GM12874 (cell line): ENCODE data around the gene ASCL3.

ENCODE experiments used
- CTCF ChIP-seq: IDR thresholded peaks from 2 replicates; pipeline ENCODE4 v1.5.1; 2011; ENCODE audit warnings: low read depth, mild to moderate bottlenecking, control low read depth, low read length, moderate library complexity; ENCODE audit not compliant: insufficient read depth

The ASCL3 gene

GRCh38 chr11:8942518-8943066 lies at the start of gene ASCL3:
Gene ASCL3, minus strand, starts transcription at chr11:8943016. Its CDS starts 4,855 bp downstream, at chr11:8938161.
- no peak for TF ChIP-seq CTCF

- no peak for TF ChIP-seq CTCF
Measured at GRCh38 chr11:8989453-8989852, 46.6 kb upstream of the ASCL3 start.

- TF ChIP-seq CTCF = no peak
Measured at GRCh38 chr11:8988329-8989234, 45.8 kb upstream of the ASCL3 start.

- TF ChIP-seq CTCF = no peak
Measured at GRCh38 chr11:8987446-8987845, 44.6 kb upstream of the ASCL3 start.

- TF ChIP-seq CTCF = no peak
Measured at GRCh38 chr11:8985462-8985861, 42.6 kb upstream of the ASCL3 start.

- TF ChIP-seq CTCF = no peak
Measured at GRCh38 chr11:8983552-8983951, 40.7 kb upstream of the ASCL3 start.

GRCh38 chr11:8980485-8980884 lies 37.7 kb upstream of the ASCL3 start:
- TF ChIP-seq CTCF = no peak
